OCI-LY7 (cell line): ENCODE measurements around the gene PCNX3.

ENCODE experiments used
- CTCF ChIP-seq: fragments of 200-600 bp; sonication (generic); conservative IDR thresholded peaks from 2 replicates; pipeline ENCODE4 v1.5.1; 2014; ENCODE audit warnings: mild to moderate bottlenecking, antibody characterized with exemption, low read length, moderate library complexity, mixed read lengths
- EZH2phosphoT487 ChIP-seq: fragments of 200-600 bp; sonication (generic); IDR thresholded peaks from 2 replicates; pipeline ENCODE4 v1.6.1; 2018; ENCODE audit warnings: low read depth, borderline replicate concordance, mild to moderate bottlenecking, mixed run types, antibody characterized with exemption, low read length, moderate library complexity, mixed read lengths

GRCh38 chr11:65637794-65638419 is 22.3 kb downstream of the PCNX3 start, which contains the start of gene SIPA1:
- TF ChIP-seq CTCF (no peak), EZH2phosphoT487 (no peak)
